HCT116 (cell line): ENCODE data around the gene OR2T1.
"Not testable (repeated sequence)": the region's sequence is repeated elsewhere in the genome, so short reads cannot be mapped to it uniquely, and the experiment has no call there.

Experiments used
- ATF3 ChIP-seq: IDR thresholded peaks from 2 replicates; pipeline ENCODE4 v1.6.1; 2012
- CTCF ChIP-seq, 3 experiments: fragments of 200-600 bp in 1 of 3; sonication (generic) in 1 of 3; IDR thresholded peaks in 2 of 3; conservative IDR thresholded peaks in 1 of 3; 2 replicates each; pipeline ENCODE4 v1.5.1; 2012 to 2017; ENCODE audit warnings: low read depth in 2 of 3, low read length in 2 of 3, antibody characterized with exemption in 1 of 3, borderline replicate concordance in 1 of 3, control low read depth in 1 of 3, mild to moderate bottlenecking in 1 of 3, mixed read lengths in 1 of 3, mixed run types in 1 of 3, moderate library complexity in 1 of 3; ENCODE audit not compliant: insufficient read depth in 1 of 3
- EZH2 ChIP-seq: fragments of 200-600 bp; sonication (generic); IDR thresholded peaks from 2 replicates; pipeline ENCODE4 v1.6.1; 2017; ENCODE audit warnings: antibody characterized with exemption, mixed run types
- EZH2phosphoT487 ChIP-seq: fragments of 200-600 bp; IDR thresholded peaks from 2 replicates; pipeline ENCODE4 v1.6.1; 2018; ENCODE audit warnings: antibody characterized with exemption, borderline replicate concordance
- FOSL1 ChIP-seq: IDR thresholded peaks from 2 replicates; pipeline ENCODE4 v1.6.1; 2012; ENCODE audit warnings: low read depth
- JUND ChIP-seq: IDR thresholded peaks from 2 replicates; pipeline ENCODE4 v1.6.1; 2012
- MAX ChIP-seq: IDR thresholded peaks from 2 replicates; pipeline ENCODE4 v1.6.1; 2012
- POLR2A ChIP-seq: IDR thresholded peaks from 2 replicates; pipeline ENCODE4 v1.7.0; 2011; ENCODE audit warnings: borderline replicate concordance; ENCODE audit not compliant: insufficient read depth, insufficient read length; ENCODE audit errors: extremely low read depth
- POLR2AphosphoS5 ChIP-seq: IDR thresholded peaks from 2 replicates; pipeline ENCODE4 v1.6.1; 2011; ENCODE audit warnings: mild to moderate bottlenecking, low read depth, low read length, moderate library complexity
- RAD21 ChIP-seq: IDR thresholded peaks from 2 replicates; pipeline ENCODE4 v1.6.1; 2012; ENCODE audit warnings: low read depth, mild to moderate bottlenecking
- YY1 ChIP-seq: IDR thresholded peaks from 2 replicates; pipeline ENCODE4 v1.6.1; 2011; ENCODE audit warnings: low read length, low read depth, moderate library complexity, mild to moderate bottlenecking; ENCODE audit not compliant: insufficient replicate concordance; ENCODE audit errors: extremely low read depth
- ZFX ChIP-seq: fragments of 450-650 bp; IDR thresholded peaks from 2 replicates; pipeline ENCODE4 v1.6.1; 2017

- TF ChIP-seq YY1; ATF3; POLR2A; JUND; CTCF (IDR thresholded peaks at IDR 0.05 in 2 of 3, conservative IDR thresholded peaks at IDR 0.05 in 1 of 3; ENCODE audit: borderline replicate concordance in 1 of 3, insufficient read depth in 1 of 3, low read depth in 2 of 3, low read length in 2 of 3); EZH2phosphoT487; RAD21; EZH2; POLR2AphosphoS5; FOSL1; MAX; ZFX: not testable (repeated sequence)
These were observed 35.8 kb downstream of the OR2T1 start for GRCh38 chr1:248438668-248439067.
